Skin of body (tissue), 2 donors: ENCODE data around the gene CPT1A. TPM values are rescaled to one million over a fixed set of nuclear protein-coding genes. Genes with fewer than 3 reads are reported as not detected.
"Not testable (repeated sequence)": the region's sequence is repeated elsewhere in the genome, so short reads cannot be mapped to it uniquely, and the experiment has no call there.

Experiments
- DNase-seq: peaks from one replicate; lab custom pipeline; 2025; lab: John Stamatoyannopoulos, UW
- total RNA-seq: library from RNA; depleted of rRNA; stranded (reverse); fragments of >200 nt; gene quantifications from one replicate; pipeline ENCODE4 v1.2.3, GENCODE V29; 2014

CPT1A gene
- total RNA-seq: 13.6 TPM

- DNase-seq: peak; percentile 46
Measured at GRCh38 chr11:68841718-68842426, at the start of gene CPT1A. Gene CPT1A, minus strand, starts transcription at chr11:68841916. Its CDS starts 26,442 bp downstream, at chr11:68815474.

GRCh38 chr11:68890490-68891231, 48.9 kb upstream of the CPT1A start:
- DNase-seq: peak; percentile 92

GRCh38 chr11:68889948-68890446, 48.3 kb upstream of the CPT1A start:
- peak; percentile 97 for DNase-seq

- not testable (repeated sequence) for DNase-seq
Measured at GRCh38 chr11:68884827-68885226, 43.1 kb upstream of the CPT1A start.

- no peak for DNase-seq
Measured at GRCh38 chr11:68882391-68882790, 40.7 kb upstream of the CPT1A start.

- DNase-seq: no peak
Measured at GRCh38 chr11:68881320-68881719, 39.6 kb upstream of the CPT1A start.

- DNase-seq: no peak
Measured at GRCh38 chr11:68880851-68881250, 39.1 kb upstream of the CPT1A start.

GRCh38 chr11:68878022-68878421, 36.3 kb upstream of the CPT1A start:
- DNase-seq: no peak

- no peak for DNase-seq
Measured at GRCh38 chr11:68872216-68873003, 30.7 kb upstream of the CPT1A start.

GRCh38 chr11:68870470-68870869, 28.8 kb upstream of the CPT1A start:
- no peak for DNase-seq

- DNase-seq: no peak
Measured at GRCh38 chr11:68868221-68868835, 26.6 kb upstream of the CPT1A start.

GRCh38 chr11:68867066-68867465, 25.4 kb upstream of the CPT1A start:
- DNase-seq: no peak

GRCh38 chr11:68865241-68865640, 23.5 kb upstream of the CPT1A start:
- no peak for DNase-seq

- no peak for DNase-seq
Measured at GRCh38 chr11:68863553-68864265, 22.0 kb upstream of the CPT1A start.

GRCh38 chr11:68862421-68862820, 20.7 kb upstream of the CPT1A start:
- no peak for DNase-seq

- DNase-seq: no peak
Measured at GRCh38 chr11:68859123-68859522, 17.4 kb upstream of the CPT1A start.

- no peak for DNase-seq
Measured at GRCh38 chr11:68857037-68857586, 15.4 kb upstream of the CPT1A start.

GRCh38 chr11:68856425-68857030, 14.8 kb upstream of the CPT1A start:
- DNase-seq: not testable (repeated sequence)

GRCh38 chr11:68855205-68855981, 13.7 kb upstream of the CPT1A start:
- DNase-seq: no peak
